Measurements from ENCODE around the gene PLXNA2.

GRCh38 chr1:208254862-208255261 lies 10.7 kb upstream of the PLXNA2 start:
- no peak for TF ChIP-seq STAT6 (CRISPR knock-in tag; IDR thresholded peaks at IDR 0.05; ENCODE audit: borderline replicate concordance)
- no peak for TF ChIP-seq MAZ (IDR thresholded peaks at IDR 0.05; ENCODE audit: borderline replicate concordance, low read depth, low read length)
- no peak for TF ChIP-seq MAZ (CRISPR knock-in tag; IDR thresholded peaks at IDR 0.05; ENCODE audit: low read depth)
- TF ChIP-seq CTCF (CRISPR knock-in tag; IDR thresholded peaks at IDR 0.05), result no peak
- TF ChIP-seq SP1 (IDR thresholded peaks at IDR 0.05), result no peak
- no peak for TF ChIP-seq SP1 (CRISPR knock-in tag; IDR thresholded peaks at IDR 0.05)
- TF ChIP-seq POLR2AphosphoS5 (IDR thresholded peaks at IDR 0.05; ENCODE audit: low read depth, low read length), result no peak
- TF ChIP-seq ZFP37 (CRISPR knock-in tag; IDR thresholded peaks at IDR 0.05; ENCODE audit: borderline replicate concordance), result no peak
- no peak for TF ChIP-seq FOXA1 (IDR thresholded peaks at IDR 0.05)
- no peak for TF ChIP-seq FOXA1 (CRISPR knock-in tag; IDR thresholded peaks at IDR 0.05)
- no peak for TF ChIP-seq ZNF138 (CRISPR knock-in tag; IDR thresholded peaks at IDR 0.05; ENCODE audit: low read depth)
- TF ChIP-seq RORA (CRISPR knock-in tag; IDR thresholded peaks at IDR 0.05), result no peak
- no peak for TF ChIP-seq KLF13 (CRISPR knock-in tag; IDR thresholded peaks at IDR 0.05)
- TF ChIP-seq CBX2 (IDR thresholded peaks at IDR 0.05; ENCODE audit: low read depth, low read length), result no peak
- no peak for TF ChIP-seq CBX2 (CRISPR knock-in tag; IDR thresholded peaks at IDR 0.05; ENCODE audit: low read depth)
- no peak for TF ChIP-seq PHF8 (CRISPR knock-in tag; IDR thresholded peaks at IDR 0.05)
- TF ChIP-seq ZNF143 (CRISPR knock-in tag; IDR thresholded peaks at IDR 0.05), result no peak
- TF ChIP-seq FIP1L1 (IDR thresholded peaks at IDR 0.05; ENCODE audit: borderline replicate concordance, insufficient read depth, low read depth, low read length), result no peak

Measured in HepG2 (cell line).